ENCODE results near the gene C1GALT1C1L. TPM values are rescaled to one million over a fixed set of nuclear protein-coding genes. Genes with fewer than 3 reads are reported as not detected.
"Not testable (repeated sequence)": the region's sequence is repeated elsewhere in the genome, so short reads cannot be mapped to it uniquely, and the experiment has no call there.

The C1GALT1C1L gene
- total RNA-seq, 2 experiments from 2014 or later = not detected

GRCh38 chr2:43642363-43642762 is 33.9 kb downstream of the C1GALT1C1L start:
- no peak overlapping the region for H3K27ac Mint-ChIP-seq
- no peak overlapping the region for H3K4me3 Mint-ChIP-seq
- TF ChIP-seq, protein P1, sequence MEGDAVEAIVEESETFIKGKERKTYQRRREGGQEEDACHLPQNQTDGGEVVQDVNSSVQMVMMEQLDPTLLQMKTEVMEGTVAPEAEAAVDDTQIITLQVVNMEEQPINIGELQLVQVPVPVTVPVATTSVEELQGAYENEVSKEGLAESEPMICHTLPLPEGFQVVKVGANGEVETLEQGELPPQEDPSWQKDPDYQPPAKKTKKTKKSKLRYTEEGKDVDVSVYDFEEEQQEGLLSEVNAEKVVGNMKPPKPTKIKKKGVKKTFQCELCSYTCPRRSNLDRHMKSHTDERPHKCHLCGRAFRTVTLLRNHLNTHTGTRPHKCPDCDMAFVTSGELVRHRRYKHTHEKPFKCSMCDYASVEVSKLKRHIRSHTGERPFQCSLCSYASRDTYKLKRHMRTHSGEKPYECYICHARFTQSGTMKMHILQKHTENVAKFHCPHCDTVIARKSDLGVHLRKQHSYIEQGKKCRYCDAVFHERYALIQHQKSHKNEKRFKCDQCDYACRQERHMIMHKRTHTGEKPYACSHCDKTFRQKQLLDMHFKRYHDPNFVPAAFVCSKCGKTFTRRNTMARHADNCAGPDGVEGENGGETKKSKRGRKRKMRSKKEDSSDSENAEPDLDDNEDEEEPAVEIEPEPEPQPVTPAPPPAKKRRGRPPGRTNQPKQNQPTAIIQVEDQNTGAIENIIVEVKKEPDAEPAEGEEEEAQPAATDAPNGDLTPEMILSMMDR (IDR thresholded peaks at IDR 0.05) = no peak
- no peak overlapping the region for H3K4me3 ChIP-seq (ENCODE audit: low read length)
- ATAC-seq (ENCODE audit: poor library complexity) (no peak), DNase-seq (no peak)
- peaks cover 8% of the 10 kb centered on the region for H3K4me1 ChIP-seq (ENCODE audit: insufficient read depth, low read length)
- ChIA-PET CTCF (no interaction called here), POLR2A (no interaction called here)
- intact Hi-C loops (cut with DNase I, micrococcal nuclease) = no loop called here
- no peak overlapping the region for H3K27ac ChIP-seq (ENCODE audit: low read depth in 1 of 2, low read length in 2 of 2)
- H3K9me3 Mint-ChIP-seq = peaks cover 2% of the 10 kb centered on the region
- H3K9me3 ChIP-seq (ENCODE audit: control insufficient read depth in 1 of 2, insufficient read depth in 1 of 2, low read length in 2 of 2) = peaks cover 0 to 7% of the 10 kb centered on the region in 2 experiments
- H3K4me1 Mint-ChIP-seq (ENCODE audit: low read depth) = no peaks in the 10 kb centered on the region
- no peaks in the 10 kb centered on the region for H3K36me3 Mint-ChIP-seq (ENCODE audit: low read depth)
- no peaks in the 10 kb centered on the region for H3K27me3 ChIP-seq (ENCODE audit: control insufficient read depth in 1 of 2, insufficient read depth in 2 of 2, low read length in 2 of 2)
- H3K36me3 ChIP-seq (ENCODE audit: insufficient read depth, low read length) = no peaks in the 10 kb centered on the region
- H3K27me3 Mint-ChIP-seq = peaks cover 10% of the 10 kb centered on the region

GRCh38 chr2:43637030-43637803 is 39.0 kb downstream of the C1GALT1C1L start, which contains the start of gene PLEKHH2:
Gene PLEKHH2 (plus strand): TSS chr2:43637260. CDS start chr2:43644674, 7,414 bp downstream.
- peak; percentile 99 for ATAC-seq (ENCODE audit: poor library complexity)
- Histone ChIP-seq H3K9me3 (ENCODE audit: control insufficient read depth in 1 of 2, insufficient read depth in 1 of 2, low read length in 2 of 2) (peaks cover 0 to 7% of the 10 kb centered on the region in 2 experiments), H3K36me3 (ENCODE audit: insufficient read depth, low read length) (no peaks in the 10 kb centered on the region), H3K4me1 (ENCODE audit: insufficient read depth, low read length) (peaks cover 21% of the 10 kb centered on the region), H3K4me3 (ENCODE audit: low read length) (peak within 1 kb of the TSS; percentile 65), H3K27me3 (ENCODE audit: control insufficient read depth in 1 of 2, insufficient read depth in 2 of 2, low read length in 2 of 2) (peaks cover 19 to 23% of the 10 kb centered on the region in 2 experiments), H3K27ac (ENCODE audit: low read depth in 1 of 2, low read length in 2 of 2) (no peak within 1 kb of the TSS)
- intact Hi-C loops (cut with DNase I, micrococcal nuclease) = no loop called here
- ChIA-PET CTCF (interaction anchor here (1.1 to 1.3 kb wide), 2 partner anchors 12 to 60 kb away, joined by 3 read pairs; no protein-coding TSS in a partner anchor), POLR2A (interaction anchor here (0.8 to 2.1 kb wide), 5 partner anchors 16 to 826 kb away, joined by 3 to 9 read pairs (median 4); partner anchors contain the start of genes DYNC2LI1 and THADA)
- peaks cover 42% of the 10 kb centered on the region for H3K27me3 Mint-ChIP-seq
- H3K9me3 Mint-ChIP-seq = peaks cover 2% of the 10 kb centered on the region
- H3K36me3 Mint-ChIP-seq (ENCODE audit: low read depth) = peaks cover 3% of the 10 kb centered on the region
- TF ChIP-seq, protein P1 (IDR thresholded peaks at IDR 0.05) = no peak
- H3K27ac Mint-ChIP-seq = peak within 1 kb of the TSS; percentile 6
- peaks cover 11% of the 10 kb centered on the region for H3K4me1 Mint-ChIP-seq (ENCODE audit: low read depth)
- peak within 1 kb of the TSS; percentile 92 for H3K4me3 Mint-ChIP-seq
- peak; percentile 78 to 90 (median 84) for DNase-seq

GRCh38 chr2:43636621-43637020 is 39.6 kb downstream of the C1GALT1C1L start:
- Histone ChIP-seq H3K9me3 (ENCODE audit: control insufficient read depth in 1 of 2, insufficient read depth in 1 of 2, low read length in 2 of 2) (peaks cover 0 to 7% of the 10 kb centered on the region in 2 experiments), H3K36me3 (ENCODE audit: insufficient read depth, low read length) (no peaks in the 10 kb centered on the region), H3K4me3 (ENCODE audit: low read length) (peak overlapping the region; percentile 65), H3K27me3 (ENCODE audit: control insufficient read depth in 1 of 2, insufficient read depth in 2 of 2, low read length in 2 of 2) (peaks cover 19 to 23% of the 10 kb centered on the region in 2 experiments), H3K27ac (ENCODE audit: low read depth in 1 of 2, low read length in 2 of 2) (no peak overlapping the region), H3K4me1 (ENCODE audit: insufficient read depth, low read length) (peaks cover 21% of the 10 kb centered on the region)
- ATAC-seq (ENCODE audit: poor library complexity) (peak; percentile 58), DNase-seq (peak in 9 of 14 experiments; percentile 5 to 57 (median 19))
- peaks cover 11% of the 10 kb centered on the region for H3K4me1 Mint-ChIP-seq (ENCODE audit: low read depth)
- ChIA-PET CTCF (interaction anchor here (0.6 to 1.3 kb wide), 3 partner anchors 11 to 264 kb away, joined by 3 read pairs; no protein-coding TSS in a partner anchor), POLR2A (interaction anchor here (0.8 to 2.1 kb wide), 5 partner anchors 16 to 826 kb away, joined by 3 to 9 read pairs (median 4); partner anchors contain the start of genes DYNC2LI1 and THADA)
- H3K27ac Mint-ChIP-seq = peak overlapping the region; percentile 6
- intact Hi-C loops (cut with DNase I, micrococcal nuclease) = no loop called here
- H3K27me3 Mint-ChIP-seq = peaks cover 48% of the 10 kb centered on the region
- TF ChIP-seq, protein P1 (IDR thresholded peaks at IDR 0.05) = no peak
- peaks cover 2% of the 10 kb centered on the region for H3K9me3 Mint-ChIP-seq
- peaks cover 3% of the 10 kb centered on the region for H3K36me3 Mint-ChIP-seq (ENCODE audit: low read depth)
- H3K4me3 Mint-ChIP-seq = peak overlapping the region; percentile 92

DNA sequence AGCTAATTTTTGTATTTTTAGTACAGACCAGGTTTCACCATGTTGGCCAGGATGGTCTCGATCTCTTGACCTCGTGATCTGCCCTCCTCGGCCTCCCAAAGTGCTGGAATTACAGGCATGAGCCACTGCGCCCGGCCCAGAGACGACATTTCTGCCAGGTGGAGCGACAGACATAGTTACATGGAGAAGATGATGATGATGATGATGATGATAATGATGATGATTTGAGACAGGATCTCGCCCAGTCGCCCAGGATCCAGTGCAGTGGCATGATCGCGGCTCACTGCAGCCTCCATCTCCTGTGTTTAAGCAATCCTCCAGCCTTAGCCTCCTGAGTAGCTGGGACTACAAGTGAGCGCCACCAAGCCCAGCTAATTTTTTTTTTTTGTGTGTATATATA is 40.1 kb downstream of the C1GALT1C1L start:
- H3K4me3 ChIP-seq (ENCODE audit: low read length); H3K9me3 Mint-ChIP-seq; H3K27ac Mint-ChIP-seq; ATAC-seq (ENCODE audit: poor library complexity); H3K9me3 ChIP-seq (ENCODE audit: control insufficient read depth in 1 of 2, insufficient read depth in 1 of 2, low read length in 2 of 2); H3K36me3 Mint-ChIP-seq (ENCODE audit: low read depth); intact Hi-C loops (cut with DNase I, micrococcal nuclease); DNase-seq; H3K27ac ChIP-seq (ENCODE audit: low read depth in 1 of 2, low read length in 2 of 2); H3K36me3 ChIP-seq (ENCODE audit: insufficient read depth, low read length): not testable (repeated sequence)
- H3K4me1 ChIP-seq (ENCODE audit: insufficient read depth, low read length) = peaks cover 21% of the 10 kb centered on the region
- H3K27me3 Mint-ChIP-seq = peaks cover 50% of the 10 kb centered on the region
- ChIA-PET CTCF (interaction anchor here (0.6 to 1.3 kb wide), 3 partner anchors 11 to 263 kb away, joined by 3 read pairs; no protein-coding TSS in a partner anchor), POLR2A (interaction anchor here (1.0 to 2.1 kb wide), 4 partner anchors 17 to 825 kb away, joined by 3 to 9 read pairs (median 5); partner anchors contain the start of gene THADA)
- peak overlapping the region; percentile 50 for H3K4me3 Mint-ChIP-seq
- peaks cover 11% of the 10 kb centered on the region for H3K4me1 Mint-ChIP-seq (ENCODE audit: low read depth)
- H3K27me3 ChIP-seq (ENCODE audit: control insufficient read depth in 1 of 2, insufficient read depth in 2 of 2, low read length in 2 of 2) = peaks cover 19 to 23% of the 10 kb centered on the region in 2 experiments
